Chondrocyte (in vitro differentiated cells): ENCODE measurements around the gene KRTAP9-1. TPM values are rescaled to one million over a fixed set of nuclear protein-coding genes. Genes with fewer than 3 reads are reported as not detected.
"Not testable (repeated sequence)": the region's sequence is repeated elsewhere in the genome, so short reads cannot be mapped to it uniquely, and the experiment has no call there.

ENCODE experiments used
- DNase-seq: peaks from one replicate; pipeline ENCODE4 v3.0.0; 2021; ENCODE audit warnings: mixed read lengths, low spot score
- H3K27ac Mint-ChIP-seq: one replicate; pipeline ENCODE4 v1.8.0; 2021; ENCODE audit warnings: mild to moderate bottlenecking, moderate library complexity, mixed read lengths; ENCODE audit not compliant: unreplicated experiment
- H3K27me3 Mint-ChIP-seq: 2 replicates; pipeline ENCODE4 v1.8.0; 2021; ENCODE audit warnings: low read depth, mixed read lengths
- H3K36me3 Mint-ChIP-seq: 2 replicates; pipeline ENCODE4 v1.8.0; 2021; ENCODE audit warnings: low read depth, mixed read lengths
- H3K4me1 Mint-ChIP-seq: 2 replicates; pipeline ENCODE4 v1.8.0; 2021; ENCODE audit warnings: low read depth, mild to moderate bottlenecking, mixed read lengths
- H3K4me3 Mint-ChIP-seq: one replicate; pipeline ENCODE4 v1.8.0; 2021; ENCODE audit warnings: mild to moderate bottlenecking, moderate library complexity, mixed read lengths; ENCODE audit not compliant: unreplicated experiment
- H3K9me3 Mint-ChIP-seq: 2 replicates; pipeline ENCODE4 v1.8.0; 2021; ENCODE audit warnings: low read depth, mixed read lengths
- CTCF ChIP-seq: fragments of 200-600 bp; sonication (generic); IDR thresholded peaks from 2 replicates; pipeline ENCODE4 v1.5.0; 2021; ENCODE audit warnings: antibody characterized with exemption, mild to moderate bottlenecking, moderate library complexity
- total RNA-seq: library from RNA; stranded (reverse); gene quantifications from 3 replicates; pipeline ENCODE4 v1.2.1, GENCODE V29; 2021

KRTAP9-1 gene
- total RNA-seq, 1 donor from 2014 or later, result not detected

GRCh38 chr17:41226051-41226450, 36.4 kb downstream of the KRTAP9-1 start:
- no peaks in the 10 kb centered on the region for H3K36me3 Mint-ChIP-seq
- H3K4me1 Mint-ChIP-seq, result no peaks in the 10 kb centered on the region
- DNase-seq, result no peak
- peaks cover 20% of the 10 kb centered on the region for H3K27me3 Mint-ChIP-seq
- TF ChIP-seq CTCF, result no peak
- no peak overlapping the region for H3K27ac Mint-ChIP-seq
- no peak overlapping the region for H3K4me3 Mint-ChIP-seq
- peaks cover 2% of the 10 kb centered on the region for H3K9me3 Mint-ChIP-seq

GRCh38 chr17:41226598-41227095, 37.0 kb downstream of the KRTAP9-1 start, which contains the start of gene KRTAP9-2:
KRTAP9-2 (plus strand) TSS chr17:41226648; CDS start chr17:41226655, 7 bp downstream.
- not testable (repeated sequence) for DNase-seq, H3K27ac Mint-ChIP-seq, H3K9me3 Mint-ChIP-seq, H3K36me3 Mint-ChIP-seq, H3K4me1 Mint-ChIP-seq, H3K4me3 Mint-ChIP-seq
- H3K27me3 Mint-ChIP-seq, result peaks cover 19% of the 10 kb centered on the region

- Mint-ChIP-seq H3K36me3 (no peaks in the 10 kb centered on the region), H3K9me3 (no peaks in the 10 kb centered on the region), H3K4me3 (no peak overlapping the region), H3K4me1 (no peaks in the 10 kb centered on the region), H3K27ac (no peak overlapping the region), H3K27me3 (peaks cover 44% of the 10 kb centered on the region)
- no peak for DNase-seq
- no peak for TF ChIP-seq CTCF
Measured at GRCh38 chr17:41230094-41230493, 40.4 kb downstream of the KRTAP9-1 start.

- Mint-ChIP-seq H3K9me3 (no peaks in the 10 kb centered on the region), H3K36me3 (no peaks in the 10 kb centered on the region), H3K4me1 (no peaks in the 10 kb centered on the region), H3K27ac (no peak overlapping the region), H3K27me3 (peaks cover 50% of the 10 kb centered on the region), H3K4me3 (no peak overlapping the region)
- DNase-seq, result no peak
- TF ChIP-seq CTCF, result no peak
Measured at GRCh38 chr17:41231731-41232130, 42.0 kb downstream of the KRTAP9-1 start.

GRCh38 chr17:41232399-41233105, 42.9 kb downstream of the KRTAP9-1 start, which contains the start of gene KRTAP9-3:
KRTAP9-3 (plus strand) TSS chr17:41232449; CDS start chr17:41232502, 53 bp downstream.
- H3K4me1 Mint-ChIP-seq, result not testable (repeated sequence)

GRCh38 chr17:41237116-41237515, 47.4 kb downstream of the KRTAP9-1 start:
- not testable (repeated sequence) for DNase-seq, H3K36me3 Mint-ChIP-seq, H3K9me3 Mint-ChIP-seq, H3K27ac Mint-ChIP-seq, H3K4me1 Mint-ChIP-seq, H3K4me3 Mint-ChIP-seq
- H3K27me3 Mint-ChIP-seq, result peaks cover 57% of the 10 kb centered on the region

More at GRCh38 chr17:41232399-41233105, 42.9 kb downstream of the KRTAP9-1 start, which contains the start of gene KRTAP9-3:
- not testable (repeated sequence) for DNase-seq, H3K36me3 Mint-ChIP-seq, H3K27ac Mint-ChIP-seq, H3K9me3 Mint-ChIP-seq, H3K4me3 Mint-ChIP-seq
- peaks cover 55% of the 10 kb centered on the region for H3K27me3 Mint-ChIP-seq

- H3K27me3 Mint-ChIP-seq, result peaks cover 59% of the 10 kb centered on the region
- not testable (repeated sequence) for H3K4me3 Mint-ChIP-seq, H3K27ac Mint-ChIP-seq
Measured at GRCh38 chr17:41237949-41238437, 48.3 kb downstream of the KRTAP9-1 start, which contains the start of gene KRTAP9-8. KRTAP9-8 (plus strand) TSS chr17:41237999; CDS start chr17:41238052, 53 bp downstream.

More at GRCh38 chr17:41237949-41238437, 48.3 kb downstream of the KRTAP9-1 start, which contains the start of gene KRTAP9-8:
- not testable (repeated sequence) for H3K9me3 Mint-ChIP-seq, H3K4me1 Mint-ChIP-seq, DNase-seq
- H3K36me3 Mint-ChIP-seq, result peaks cover 11% of the 10 kb centered on the region
